Measurements from ENCODE around the gene TANC2.
A peak's percentile ranks its signal among the peaks of the same experiment; 100 is the strongest.

The TANC2 gene

DNA sequence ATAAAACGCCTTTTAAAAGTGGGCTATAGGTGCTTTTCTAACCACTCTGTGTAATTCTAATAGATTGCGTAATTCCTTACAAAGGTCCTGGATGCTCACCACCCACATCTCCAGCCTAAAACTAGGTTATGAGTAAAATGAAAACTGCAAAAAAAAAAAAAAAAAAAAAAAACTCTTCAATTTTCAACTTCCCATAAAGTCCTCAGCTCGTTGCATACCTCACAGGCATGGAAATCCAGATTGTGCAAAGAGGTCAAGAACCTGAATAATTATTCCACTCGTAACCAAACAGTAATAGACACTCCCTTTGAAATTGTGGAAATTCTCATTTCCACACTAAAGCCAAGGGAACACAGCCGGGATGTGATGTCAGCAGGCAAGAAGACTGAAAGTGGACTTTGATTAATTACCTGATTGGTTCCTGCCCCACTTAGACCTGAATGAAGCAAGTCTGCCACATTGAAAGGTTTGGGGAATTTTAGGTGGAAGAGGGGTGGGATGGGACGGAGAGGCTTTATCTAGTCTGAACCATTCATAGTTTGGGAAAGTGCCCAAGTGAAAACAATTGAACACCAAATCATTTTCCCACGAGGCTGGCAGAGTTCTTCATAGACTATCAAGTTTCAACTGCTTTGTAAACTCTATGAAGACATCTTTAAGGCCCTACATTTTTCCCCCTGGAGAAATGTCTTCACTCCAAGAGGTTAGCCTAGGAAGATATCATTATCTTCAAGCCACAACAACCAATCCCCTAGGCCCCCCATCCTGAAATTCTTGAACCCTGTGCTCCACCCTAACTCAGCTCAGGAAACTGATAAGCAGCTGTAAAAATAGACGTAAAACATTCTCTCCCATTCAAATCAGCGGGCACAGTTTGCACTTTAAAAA lies 49.1 kb upstream of the TANC2 start:
- Histone ChIP-seq H3K27ac (ENCODE audit: extremely low read depth, low read depth, low read length) (peak overlapping the region; percentile 10; the same call in 1 of the 2 replicates), H3K4me3 (ENCODE audit: low read depth, low read length) (no peak overlapping the region), H3K36me3 (ENCODE audit: control insufficient read depth in 2 of 2, insufficient read depth in 1 of 2, low read length in 2 of 2) (no peaks in the 10 kb centered on the region), H3K9me3 (ENCODE audit: control insufficient read depth, insufficient read depth, low read depth, low read length) (no peaks in the 10 kb centered on the region), H3K4me1 (ENCODE audit: control insufficient read depth, insufficient read depth, low read length) (peaks cover 9% of the 10 kb centered on the region; the same call in 1 of the 2 replicates)
- ChIA-PET CTCF (interaction anchor here (1.1 kb wide), 1 partner anchor 9 kb away, joined by 3 read pairs; no protein-coding TSS in a partner anchor), POLR2A (interaction anchor here (0.6 kb wide), 1 partner anchor 86 kb away, joined by 3 read pairs; no protein-coding TSS in a partner anchor)
- peak; percentile 47 for TF ChIP-seq ZBTB17 (tag by site-specific recombination; IDR thresholded peaks at IDR 0.05)
- TF ChIP-seq ZBTB10 (tag by site-specific recombination; IDR thresholded peaks at IDR 0.05), result no peak
- TF ChIP-seq MYNN (tag by site-specific recombination; IDR thresholded peaks at IDR 0.05; ENCODE audit: borderline replicate concordance), result no peak
- TF ChIP-seq HOXC10 (CRISPR knock-in tag; IDR thresholded peaks at IDR 0.05), result no peak
- no peak for TF ChIP-seq ZNF202 (tag by site-specific recombination; IDR thresholded peaks at IDR 0.05; ENCODE audit: borderline replicate concordance)
- TF ChIP-seq ZNF654 (tag by site-specific recombination; IDR thresholded peaks at IDR 0.05; ENCODE audit: low read depth), result no peak
- no peak for TF ChIP-seq ZBTB21 (tag by site-specific recombination; IDR thresholded peaks at IDR 0.05)
- no peak for TF ChIP-seq ZNF664 (tag by site-specific recombination; IDR thresholded peaks at IDR 0.05)
- TF ChIP-seq IKZF3 (tag by site-specific recombination; IDR thresholded peaks at IDR 0.05), result 0 out of 2 replicates have a peak, but pooled peaks have one; percentile 19
- peak; percentile 90 for TF ChIP-seq ZNF362 (tag by site-specific recombination; IDR thresholded peaks at IDR 0.05)
- TF ChIP-seq FEZF1 (tag by site-specific recombination; IDR thresholded peaks at IDR 0.05), result 0 out of 2 replicates have a peak, but pooled peaks have one; percentile 18
- no peak for TF ChIP-seq RBAK (tag by site-specific recombination; IDR thresholded peaks at IDR 0.05)
- TF ChIP-seq, protein P1, sequence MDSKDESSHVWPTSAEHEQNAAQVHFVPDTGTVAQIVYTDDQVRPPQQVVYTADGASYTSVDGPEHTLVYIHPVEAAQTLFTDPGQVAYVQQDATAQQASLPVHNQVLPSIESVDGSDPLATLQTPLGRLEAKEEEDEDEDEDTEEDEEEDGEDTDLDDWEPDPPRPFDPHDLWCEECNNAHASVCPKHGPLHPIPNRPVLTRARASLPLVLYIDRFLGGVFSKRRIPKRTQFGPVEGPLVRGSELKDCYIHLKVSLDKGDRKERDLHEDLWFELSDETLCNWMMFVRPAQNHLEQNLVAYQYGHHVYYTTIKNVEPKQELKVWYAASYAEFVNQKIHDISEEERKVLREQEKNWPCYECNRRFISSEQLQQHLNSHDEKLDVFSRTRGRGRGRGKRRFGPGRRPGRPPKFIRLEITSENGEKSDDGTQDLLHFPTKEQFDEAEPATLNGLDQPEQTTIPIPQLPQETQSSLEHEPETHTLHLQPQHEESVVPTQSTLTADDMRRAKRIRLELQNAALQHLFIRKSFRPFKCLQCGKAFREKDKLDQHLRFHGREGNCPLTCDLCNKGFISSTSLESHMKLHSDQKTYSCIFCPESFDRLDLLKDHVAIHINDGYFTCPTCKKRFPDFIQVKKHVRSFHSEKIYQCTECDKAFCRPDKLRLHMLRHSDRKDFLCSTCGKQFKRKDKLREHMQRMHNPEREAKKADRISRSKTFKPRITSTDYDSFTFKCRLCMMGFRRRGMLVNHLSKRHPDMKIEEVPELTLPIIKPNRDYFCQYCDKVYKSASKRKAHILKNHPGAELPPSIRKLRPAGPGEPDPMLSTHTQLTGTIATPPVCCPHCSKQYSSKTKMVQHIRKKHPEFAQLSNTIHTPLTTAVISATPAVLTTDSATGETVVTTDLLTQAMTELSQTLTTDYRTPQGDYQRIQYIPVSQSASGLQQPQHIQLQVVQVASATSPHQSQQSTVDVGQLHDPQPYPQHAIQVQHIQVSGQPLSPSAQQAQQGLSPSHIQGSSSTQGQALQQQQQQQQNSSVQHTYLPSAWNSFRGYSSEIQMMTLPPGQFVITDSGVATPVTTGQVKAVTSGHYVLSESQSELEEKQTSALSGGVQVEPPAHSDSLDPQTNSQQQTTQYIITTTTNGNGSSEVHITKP (tag by site-specific recombination; IDR thresholded peaks at IDR 0.05), result peak; percentile 83
- 0 out of 2 replicates have a peak, but pooled peaks have one; percentile 23 for TF ChIP-seq ZEB2 (tag by site-specific recombination; IDR thresholded peaks at IDR 0.05)
- TF ChIP-seq MZF1 (tag by site-specific recombination; IDR thresholded peaks at IDR 0.05; ENCODE audit: borderline replicate concordance), result no peak
- no peak for TF ChIP-seq ZSCAN16 (tag by site-specific recombination; IDR thresholded peaks at IDR 0.05)
- 0 out of 2 replicates have a peak, but pooled peaks have one; percentile 47 for TF ChIP-seq ZNF561 (tag by site-specific recombination; IDR thresholded peaks at IDR 0.05; ENCODE audit: borderline replicate concordance)
- TF ChIP-seq, protein P2, sequence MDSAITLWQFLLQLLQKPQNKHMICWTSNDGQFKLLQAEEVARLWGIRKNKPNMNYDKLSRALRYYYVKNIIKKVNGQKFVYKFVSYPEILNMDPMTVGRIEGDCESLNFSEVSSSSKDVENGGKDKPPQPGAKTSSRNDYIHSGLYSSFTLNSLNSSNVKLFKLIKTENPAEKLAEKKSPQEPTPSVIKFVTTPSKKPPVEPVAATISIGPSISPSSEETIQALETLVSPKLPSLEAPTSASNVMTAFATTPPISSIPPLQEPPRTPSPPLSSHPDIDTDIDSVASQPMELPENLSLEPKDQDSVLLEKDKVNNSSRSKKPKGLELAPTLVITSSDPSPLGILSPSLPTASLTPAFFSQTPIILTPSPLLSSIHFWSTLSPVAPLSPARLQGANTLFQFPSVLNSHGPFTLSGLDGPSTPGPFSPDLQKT (IDR thresholded peaks at IDR 0.05; ENCODE audit: borderline replicate concordance, low read depth, low read length), result no peak
- TF ChIP-seq PRDM6 (tag by site-specific recombination; IDR thresholded peaks at IDR 0.05), result peak; percentile 64
- no peak for TF ChIP-seq OSR2 (tag by site-specific recombination; IDR thresholded peaks at IDR 0.05)
- TF ChIP-seq ZBTB20 (tag by site-specific recombination; IDR thresholded peaks at IDR 0.05), result peak; percentile 86
- TF ChIP-seq ZSCAN30 (tag by site-specific recombination; IDR thresholded peaks at IDR 0.05), result no peak
- no peak for TF ChIP-seq ZFP69B (tag by site-specific recombination; IDR thresholded peaks at IDR 0.05)
- TF ChIP-seq ZFHX2 (tag by site-specific recombination; conservative IDR thresholded peaks at IDR 0.05), result no peak
- TF ChIP-seq, protein P3, sequence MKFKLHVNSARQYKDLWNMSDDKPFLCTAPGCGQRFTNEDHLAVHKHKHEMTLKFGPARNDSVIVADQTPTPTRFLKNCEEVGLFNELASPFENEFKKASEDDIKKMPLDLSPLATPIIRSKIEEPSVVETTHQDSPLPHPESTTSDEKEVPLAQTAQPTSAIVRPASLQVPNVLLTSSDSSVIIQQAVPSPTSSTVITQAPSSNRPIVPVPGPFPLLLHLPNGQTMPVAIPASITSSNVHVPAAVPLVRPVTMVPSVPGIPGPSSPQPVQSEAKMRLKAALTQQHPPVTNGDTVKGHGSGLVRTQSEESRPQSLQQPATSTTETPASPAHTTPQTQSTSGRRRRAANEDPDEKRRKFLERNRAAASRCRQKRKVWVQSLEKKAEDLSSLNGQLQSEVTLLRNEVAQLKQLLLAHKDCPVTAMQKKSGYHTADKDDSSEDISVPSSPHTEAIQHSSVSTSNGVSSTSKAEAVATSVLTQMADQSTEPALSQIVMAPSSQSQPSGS (tag by site-specific recombination; IDR thresholded peaks at IDR 0.05; ENCODE audit: low read depth), result no peak
